ENCODE measurements around the gene INHA.

Gene INHA, protein sequence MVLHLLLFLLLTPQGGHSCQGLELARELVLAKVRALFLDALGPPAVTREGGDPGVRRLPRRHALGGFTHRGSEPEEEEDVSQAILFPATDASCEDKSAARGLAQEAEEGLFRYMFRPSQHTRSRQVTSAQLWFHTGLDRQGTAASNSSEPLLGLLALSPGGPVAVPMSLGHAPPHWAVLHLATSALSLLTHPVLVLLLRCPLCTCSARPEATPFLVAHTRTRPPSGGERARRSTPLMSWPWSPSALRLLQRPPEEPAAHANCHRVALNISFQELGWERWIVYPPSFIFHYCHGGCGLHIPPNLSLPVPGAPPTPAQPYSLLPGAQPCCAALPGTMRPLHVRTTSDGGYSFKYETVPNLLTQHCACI

DNA sequence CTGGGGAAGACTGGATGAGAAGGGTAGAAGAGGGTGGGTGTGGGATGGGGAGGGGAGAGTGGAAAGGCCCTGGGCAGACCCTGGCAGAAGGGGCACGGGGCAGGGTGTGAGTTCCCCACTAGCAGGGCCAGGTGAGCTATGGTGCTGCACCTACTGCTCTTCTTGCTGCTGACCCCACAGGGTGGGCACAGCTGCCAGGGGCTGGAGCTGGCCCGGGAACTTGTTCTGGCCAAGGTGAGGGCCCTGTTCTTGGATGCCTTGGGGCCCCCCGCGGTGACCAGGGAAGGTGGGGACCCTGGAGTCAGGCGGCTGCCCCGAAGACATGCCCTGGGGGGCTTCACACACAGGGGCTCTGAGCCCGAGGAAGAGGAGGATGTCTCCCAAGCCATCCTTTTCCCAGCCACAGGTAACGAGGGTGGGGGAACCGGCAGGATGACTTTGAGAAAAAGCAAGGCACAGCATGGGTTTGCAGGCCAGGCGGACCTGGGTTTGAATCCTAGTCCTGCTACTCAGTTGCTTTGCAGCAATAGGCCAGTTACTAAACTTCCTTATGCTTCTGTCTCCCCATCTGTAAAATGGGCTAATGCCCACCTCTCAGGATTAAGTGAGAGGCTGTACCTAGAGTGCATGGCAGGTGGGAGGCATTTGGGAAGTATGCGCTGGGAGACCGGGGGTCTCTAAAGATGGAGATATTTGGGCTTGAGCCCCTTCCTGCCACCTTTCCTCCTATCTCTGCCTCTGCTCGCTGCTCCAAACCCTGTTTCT is at the start of gene INHA:
TSS of gene INHA (plus strand) at position 74 of the 765 bp plus-strand sequence. CDS start at position 139, 65 bp downstream.
- no peak for DNase-seq (ENCODE audit: low read depth in 2 of 3, low spot score in 2 of 3)

DNA sequence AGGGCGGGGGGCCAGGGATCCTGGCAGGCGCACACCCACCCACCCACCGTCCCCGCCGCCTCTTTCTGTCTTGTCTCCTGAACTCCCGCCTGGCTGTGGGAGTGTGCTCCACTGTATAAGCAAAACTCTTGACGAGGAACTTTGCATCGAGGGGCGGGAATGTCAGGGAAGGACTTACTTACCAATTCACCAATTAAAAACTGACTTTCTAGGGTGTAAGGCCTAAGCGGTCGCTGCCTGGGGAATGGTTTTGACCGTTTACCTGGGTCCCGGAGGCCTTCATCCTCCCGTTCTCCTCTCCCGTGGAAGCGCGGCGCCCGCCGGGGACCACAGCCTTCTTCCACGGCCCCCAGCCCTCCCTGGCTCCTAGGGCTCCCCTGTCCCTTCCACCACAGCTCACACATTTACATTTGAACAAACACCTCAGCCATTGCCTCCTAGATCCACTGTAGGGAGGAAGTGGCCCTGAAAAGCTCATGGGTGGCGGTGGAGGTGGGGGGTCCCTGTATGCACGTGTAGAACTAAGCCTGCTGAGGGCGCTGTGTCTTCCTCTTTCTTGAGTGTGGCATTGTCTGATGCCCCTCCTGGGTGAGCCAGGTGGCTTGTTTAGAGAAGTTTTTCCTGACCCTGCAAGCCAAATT is 49.0 kb upstream of the INHA start:
- DNase-seq (ENCODE audit: low read depth in 2 of 3, low spot score in 2 of 3): no peak

DNA sequence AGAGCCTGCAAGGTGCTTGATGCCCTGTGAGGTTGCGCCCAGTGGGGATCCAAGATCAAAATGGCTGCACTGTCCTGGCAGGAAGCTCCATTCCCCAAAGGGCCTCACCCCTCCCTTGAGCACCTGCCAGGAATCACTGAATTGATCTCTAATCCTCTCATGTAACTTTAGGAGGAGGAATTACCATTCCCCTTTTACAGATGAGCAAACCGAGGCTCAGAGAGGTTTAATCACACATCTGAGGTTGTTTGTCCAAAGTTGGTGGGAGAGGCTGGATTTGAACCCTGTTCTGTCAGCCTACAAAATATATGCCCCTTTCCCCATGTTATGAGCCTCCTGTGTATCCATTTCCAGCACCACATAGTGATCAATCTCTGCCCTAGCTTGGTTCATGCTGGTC is 47.3 kb upstream of the INHA start:
- DNase-seq (ENCODE audit: low read depth in 2 of 3, low spot score in 2 of 3): no peak

DNA sequence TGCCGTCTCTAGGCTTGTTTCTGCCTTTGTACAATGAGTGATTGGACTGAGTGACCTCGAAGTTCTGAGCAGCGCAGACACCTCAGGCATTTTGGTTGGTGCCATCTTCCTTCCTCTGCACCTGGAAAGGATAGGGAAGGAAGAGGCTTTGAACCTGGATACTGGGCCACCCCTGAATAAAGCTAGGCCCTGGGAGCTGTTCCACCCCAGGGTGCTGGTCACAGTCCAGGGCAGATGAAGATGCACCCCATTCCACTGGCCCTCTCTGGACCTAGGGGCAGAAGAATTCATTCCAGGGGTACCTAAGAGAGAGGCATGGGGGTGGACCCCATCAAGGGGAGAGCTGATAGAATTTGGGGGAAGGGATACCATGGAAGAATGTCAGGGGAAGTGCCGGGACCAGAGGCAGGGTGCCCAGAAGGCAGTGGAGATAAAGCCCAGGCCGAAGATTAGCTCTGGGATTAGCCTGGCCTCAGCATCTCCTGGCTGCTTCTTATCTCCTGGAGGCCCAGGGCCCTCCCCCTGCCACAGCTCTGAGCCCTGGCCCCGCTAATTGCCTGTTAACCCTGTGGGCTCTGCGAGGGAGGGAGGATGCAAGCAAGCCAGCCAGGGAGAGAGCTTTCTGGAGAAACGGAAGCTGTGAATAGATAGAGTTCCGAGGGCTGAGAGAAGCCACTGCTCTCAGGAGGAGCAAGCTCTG is 46.4 kb upstream of the INHA start:
- DNase-seq (ENCODE audit: low read depth in 2 of 3, low spot score in 2 of 3): no peak

DNA sequence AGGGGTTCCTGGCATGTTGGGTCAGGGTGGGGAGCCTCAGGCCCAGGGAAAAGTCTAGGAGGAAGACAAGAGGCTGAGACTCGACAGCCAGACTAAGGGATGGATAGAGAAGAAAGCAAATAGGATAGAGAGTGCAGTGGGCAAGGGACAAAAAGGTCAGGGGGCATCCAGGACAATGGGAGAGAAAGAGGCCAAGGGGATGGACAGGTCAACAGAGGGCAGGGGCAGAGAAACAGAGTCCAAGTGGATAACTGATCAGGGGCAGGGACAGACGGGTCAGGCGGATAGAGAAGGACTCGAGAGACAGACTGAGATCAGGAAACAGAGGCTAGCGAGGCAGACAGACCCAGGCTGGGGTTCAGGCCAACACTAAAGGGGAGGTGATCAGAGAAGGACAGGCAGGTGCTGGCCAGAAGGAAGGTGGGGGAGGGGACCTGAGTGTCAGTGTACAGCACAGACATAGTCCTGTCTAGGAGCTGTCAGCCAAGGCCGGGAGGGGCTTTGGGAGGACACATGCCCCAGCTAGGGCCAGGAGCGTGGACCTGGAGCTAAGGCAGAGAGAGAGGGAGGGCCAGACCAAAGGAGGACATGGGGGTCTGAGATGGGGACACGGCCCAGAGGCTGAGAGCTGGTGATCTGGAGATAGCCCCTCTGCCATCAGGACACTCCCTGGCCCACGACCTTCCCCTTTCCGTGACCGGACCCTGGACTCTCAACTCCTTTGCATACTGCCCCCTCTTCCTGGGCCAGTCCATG is 45.6 kb upstream of the INHA start:
- no peak for DNase-seq (ENCODE audit: low read depth in 2 of 3, low spot score in 2 of 3)

DNA sequence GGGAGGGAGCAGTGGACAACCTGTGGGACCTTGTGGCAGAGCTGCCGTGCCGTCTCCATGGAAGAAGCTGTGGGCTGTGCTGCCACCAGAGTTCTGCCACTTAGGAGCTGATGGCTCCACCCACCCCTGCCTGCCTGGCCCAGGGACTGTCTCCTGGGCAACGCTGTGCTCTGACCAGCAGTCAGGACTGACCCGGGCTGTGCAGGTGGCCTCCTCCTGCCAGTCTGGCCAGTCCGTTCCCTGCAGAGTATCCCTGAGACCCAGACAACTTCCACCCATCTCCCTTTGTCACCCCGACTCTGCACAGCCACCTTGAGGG is 45.1 kb upstream of the INHA start:
- no peak for DNase-seq (ENCODE audit: low read depth in 2 of 3, low spot score in 2 of 3)

DNA sequence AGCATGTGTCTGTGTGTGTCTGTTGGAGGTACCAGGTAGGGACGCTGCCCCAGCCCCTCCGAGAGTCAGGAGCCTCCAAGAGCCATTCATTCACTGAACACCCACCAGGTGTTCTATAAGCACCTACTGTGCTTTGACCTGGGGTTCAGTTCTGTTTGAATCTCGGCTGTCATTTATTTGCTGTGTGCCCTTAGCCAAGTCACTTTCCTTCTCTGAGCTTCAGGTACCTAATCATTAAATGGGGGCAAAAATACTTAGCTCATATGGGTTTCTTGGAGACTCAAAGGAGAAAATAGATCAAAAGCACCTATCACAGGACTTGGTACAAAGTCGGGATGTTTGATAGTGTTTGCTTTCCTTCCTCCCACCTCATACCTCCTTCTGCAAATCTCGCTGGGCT is 44.6 kb upstream of the INHA start:
- DNase-seq (ENCODE audit: low read depth in 2 of 3, low spot score in 2 of 3): no peak

DNA sequence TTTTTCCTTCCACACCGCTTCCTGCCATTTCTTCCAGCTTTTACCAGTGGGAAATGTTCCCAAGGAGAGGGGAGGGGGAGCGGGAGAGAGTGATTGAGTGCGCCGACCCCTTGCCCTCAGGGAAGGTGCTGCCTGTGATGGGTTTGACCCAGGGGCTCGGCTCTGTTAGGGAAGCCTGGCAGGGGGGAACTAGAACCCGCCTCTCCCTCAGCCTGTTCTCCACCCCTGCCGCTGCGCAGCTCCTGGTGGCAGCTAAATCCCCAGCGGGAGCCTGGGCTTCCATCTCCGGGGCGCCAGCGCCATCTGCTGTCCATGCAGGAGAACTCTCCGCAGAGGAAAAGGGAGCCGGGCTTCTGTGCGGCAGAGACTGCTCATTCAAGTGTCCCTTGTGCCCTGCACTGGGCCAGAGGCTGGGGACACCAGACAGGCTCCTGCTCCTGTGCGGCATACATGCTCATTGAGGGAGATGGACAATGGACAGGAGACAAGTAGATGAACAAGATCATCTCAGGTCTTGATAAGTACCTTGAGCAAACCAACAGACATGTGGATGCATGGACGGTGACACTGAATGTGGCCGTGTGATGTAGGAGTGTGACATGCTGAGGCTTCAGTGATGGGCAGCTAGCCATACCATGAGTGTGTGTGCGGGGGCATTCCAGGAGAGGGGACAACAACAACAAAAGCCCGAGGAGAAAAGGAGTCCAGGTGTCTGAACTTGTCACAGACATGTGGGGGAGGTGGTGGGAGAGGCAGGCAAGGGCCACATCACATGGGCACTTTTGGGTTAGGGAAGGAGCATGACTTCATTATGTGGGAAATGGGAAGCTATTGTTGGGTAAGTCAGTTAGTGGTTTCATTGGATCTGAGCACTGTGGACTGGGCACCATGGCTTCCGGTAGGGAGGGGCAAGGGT is 41.8 kb upstream of the INHA start:
- DNase-seq (ENCODE audit: low read depth in 2 of 3, low spot score in 2 of 3): peak; percentile 54 to 81 (median 81)

DNA sequence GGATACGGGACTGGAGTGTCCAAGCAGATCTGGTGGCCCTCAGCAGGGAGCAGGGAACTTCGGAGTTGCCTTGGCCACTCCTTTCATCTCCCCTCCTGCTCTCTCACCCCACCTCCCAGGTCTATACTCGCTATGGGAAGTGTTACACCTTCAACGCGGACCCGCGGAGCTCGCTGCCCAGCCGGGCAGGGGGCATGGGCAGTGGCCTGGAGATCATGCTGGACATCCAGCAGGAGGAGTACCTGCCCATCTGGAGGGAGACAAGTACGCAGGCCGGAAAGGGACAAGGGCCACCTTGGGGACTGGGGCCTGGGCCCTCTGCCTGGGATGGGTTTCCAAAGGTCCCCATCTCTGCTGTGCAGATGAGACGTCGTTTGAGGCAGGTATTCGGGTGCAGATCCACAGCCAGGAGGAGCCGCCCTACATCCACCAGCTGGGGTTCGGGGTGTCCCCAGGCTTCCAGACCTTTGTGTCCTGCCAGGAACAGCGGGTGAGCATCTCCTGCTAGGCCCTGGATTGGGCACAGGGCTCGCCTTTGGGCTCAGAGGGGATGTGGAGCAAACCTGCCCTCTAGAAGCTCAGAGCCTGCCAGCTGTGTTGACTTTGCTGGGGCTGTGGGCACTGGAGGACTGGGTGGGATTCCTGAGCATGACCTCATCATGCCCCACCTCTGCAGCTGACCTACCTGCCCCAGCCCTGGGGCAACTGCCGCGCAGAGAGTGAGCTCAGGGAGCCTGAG is 40.3 kb upstream of the INHA start:
- DNase-seq (ENCODE audit: low read depth in 2 of 3, low spot score in 2 of 3): no peak

DNA sequence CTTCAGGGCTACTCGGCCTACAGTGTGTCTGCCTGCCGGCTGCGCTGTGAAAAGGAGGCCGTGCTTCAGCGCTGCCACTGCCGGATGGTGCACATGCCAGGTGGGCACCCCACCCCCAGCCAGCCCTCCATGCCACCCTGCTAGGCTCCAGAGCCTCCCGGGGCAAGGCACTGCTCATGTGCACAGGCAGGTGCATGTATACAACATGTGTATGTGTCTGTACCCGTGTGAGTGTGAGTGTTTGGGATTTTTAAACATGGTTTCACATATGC is 39.8 kb upstream of the INHA start:
- DNase-seq (ENCODE audit: low read depth in 2 of 3, low spot score in 2 of 3): no peak

DNA sequence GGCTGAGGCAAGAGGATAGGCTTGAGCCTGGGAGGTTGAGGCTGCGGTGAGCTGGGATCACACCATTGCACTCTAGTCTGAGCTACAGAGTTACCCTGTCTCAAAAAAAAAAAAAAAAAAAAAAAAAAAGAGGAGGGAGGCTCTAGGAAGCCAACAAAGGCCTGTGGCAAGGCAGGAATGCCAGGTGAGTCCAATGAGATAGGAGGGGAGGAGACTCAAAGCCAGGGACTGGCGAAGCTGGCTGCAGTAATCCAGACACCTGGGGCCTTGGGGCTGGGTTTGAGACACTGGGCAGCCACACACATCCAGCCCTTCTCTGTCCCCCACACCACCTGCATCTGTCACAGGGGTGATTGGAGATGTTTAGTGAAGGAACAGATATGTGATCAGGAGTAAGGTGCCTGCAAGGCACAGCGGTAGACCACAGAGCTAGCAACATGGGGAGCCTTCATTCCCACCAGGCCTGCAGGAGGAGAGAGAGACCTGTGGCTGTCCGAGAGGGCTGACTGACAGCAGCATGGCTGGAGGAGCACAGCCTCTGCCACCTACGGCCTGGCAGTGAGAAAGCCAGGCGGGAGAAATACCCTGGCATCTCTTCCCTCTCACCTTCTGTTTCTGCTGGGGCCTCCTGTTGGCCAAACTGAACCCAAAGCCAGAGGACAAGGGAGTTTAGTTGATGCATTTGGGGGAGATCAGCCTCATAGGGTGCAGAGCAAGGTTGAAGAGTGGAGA is 38.0 kb upstream of the INHA start:
- DNase-seq (ENCODE audit: low read depth in 2 of 3, low spot score in 2 of 3): no peak

DNA sequence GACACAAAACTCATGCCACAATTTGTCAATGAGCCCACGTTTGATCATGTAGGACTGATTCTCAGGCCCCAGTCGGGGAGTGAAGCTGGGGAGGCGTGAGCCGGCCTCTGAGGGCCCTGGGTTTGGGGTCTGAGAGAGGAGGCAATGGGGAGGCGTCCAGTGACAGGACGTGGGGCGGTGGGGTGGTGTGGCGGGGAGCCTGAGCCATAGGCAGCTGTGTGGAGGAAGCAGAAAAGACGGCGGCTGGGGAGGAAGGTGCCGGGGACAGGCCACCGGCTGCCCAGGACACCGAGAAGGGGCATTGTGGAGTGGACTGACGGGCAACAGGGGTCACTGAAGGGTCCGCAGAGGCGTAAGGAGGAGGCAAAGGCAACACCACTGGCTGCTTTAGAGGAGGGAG is 35.7 kb upstream of the INHA start:
- no peak for DNase-seq (ENCODE audit: low read depth in 2 of 3, low spot score in 2 of 3)

DNA sequence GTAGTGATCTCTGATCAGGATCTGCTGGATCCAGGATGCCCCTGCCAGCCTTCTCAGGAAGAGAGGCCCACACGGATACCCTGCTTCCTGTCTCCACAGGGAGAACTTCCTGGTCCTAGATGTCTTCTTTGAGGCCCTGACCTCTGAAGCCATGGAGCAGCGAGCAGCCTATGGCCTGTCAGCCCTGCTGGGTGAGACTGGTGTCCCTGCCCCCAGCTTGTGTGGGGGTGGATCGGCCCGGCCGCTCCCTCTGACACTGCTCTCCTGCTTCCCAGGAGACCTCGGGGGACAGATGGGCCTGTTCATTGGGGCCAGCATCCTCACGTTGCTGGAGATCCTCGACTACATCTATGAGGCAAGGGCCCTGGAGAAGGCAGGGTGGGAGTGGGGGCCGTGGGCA is 35.1 kb upstream of the INHA start:
- DNase-seq (ENCODE audit: low read depth in 2 of 3, low spot score in 2 of 3): no peak

DNA sequence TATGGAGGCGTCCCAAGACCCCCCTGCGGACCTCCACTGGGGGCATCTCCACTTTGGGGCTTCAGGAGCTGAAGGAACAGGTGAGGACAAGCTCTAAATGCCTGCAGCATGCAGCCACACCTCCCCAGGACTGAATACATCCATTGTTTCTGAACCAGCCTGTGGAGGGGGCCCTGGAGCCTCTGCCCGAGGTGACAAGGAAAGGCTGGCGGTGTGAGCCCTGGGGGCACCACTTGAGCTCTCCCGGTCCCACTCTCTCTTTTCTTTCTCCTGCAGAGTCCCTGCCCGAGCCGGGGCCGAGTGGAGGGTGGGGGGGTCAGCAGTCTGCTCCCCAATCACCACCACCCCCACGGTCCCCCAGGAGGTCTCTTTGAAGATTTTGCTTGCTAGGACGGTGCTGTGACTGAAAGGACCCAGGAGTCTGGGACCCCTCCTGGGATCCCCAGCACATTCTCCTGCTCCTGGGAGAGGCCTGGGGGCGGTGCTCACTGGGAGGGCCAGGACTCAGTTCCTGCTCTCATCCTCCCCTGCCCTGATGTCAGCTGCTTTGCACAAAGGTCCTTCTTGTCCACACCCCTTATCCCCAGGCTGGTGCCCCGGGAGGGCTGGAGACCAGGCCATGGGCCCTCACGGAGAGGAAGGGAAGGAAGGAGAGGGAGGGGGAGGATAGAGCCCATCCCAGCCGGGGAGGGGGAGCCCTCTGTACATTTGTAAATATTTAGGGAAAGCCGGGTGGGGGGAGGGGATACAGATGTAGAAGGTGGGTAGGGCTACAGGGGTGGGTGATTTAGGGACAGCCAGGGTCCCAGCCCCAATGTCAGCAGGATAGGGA is 34.2 kb upstream of the INHA start:
- DNase-seq (ENCODE audit: low read depth in 2 of 3, low spot score in 2 of 3): no peak

DNA sequence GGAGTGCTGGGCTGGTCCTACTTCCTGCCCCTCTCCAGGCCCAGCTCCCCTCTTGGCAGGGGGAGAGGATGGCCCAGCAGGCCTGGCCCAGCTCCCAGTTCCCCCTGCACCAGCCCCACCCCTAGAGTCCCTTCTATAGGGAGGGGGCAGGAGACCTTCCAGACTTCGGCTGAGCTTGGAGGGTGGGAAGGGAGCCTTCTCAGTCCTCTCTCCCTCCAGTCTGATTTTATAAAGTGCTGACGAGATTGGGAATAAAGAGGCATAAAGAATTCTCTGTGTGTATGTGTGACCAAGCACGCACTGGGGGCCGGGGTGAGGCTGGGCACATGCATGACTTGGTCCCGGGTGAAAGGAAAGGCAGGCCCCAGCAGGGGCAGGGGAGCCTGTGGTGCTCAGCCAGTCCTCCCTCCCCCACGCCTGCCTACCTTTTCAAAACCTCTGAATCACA is 33.6 kb upstream of the INHA start:
- no peak for DNase-seq (ENCODE audit: low read depth in 2 of 3, low spot score in 2 of 3)

DNA sequence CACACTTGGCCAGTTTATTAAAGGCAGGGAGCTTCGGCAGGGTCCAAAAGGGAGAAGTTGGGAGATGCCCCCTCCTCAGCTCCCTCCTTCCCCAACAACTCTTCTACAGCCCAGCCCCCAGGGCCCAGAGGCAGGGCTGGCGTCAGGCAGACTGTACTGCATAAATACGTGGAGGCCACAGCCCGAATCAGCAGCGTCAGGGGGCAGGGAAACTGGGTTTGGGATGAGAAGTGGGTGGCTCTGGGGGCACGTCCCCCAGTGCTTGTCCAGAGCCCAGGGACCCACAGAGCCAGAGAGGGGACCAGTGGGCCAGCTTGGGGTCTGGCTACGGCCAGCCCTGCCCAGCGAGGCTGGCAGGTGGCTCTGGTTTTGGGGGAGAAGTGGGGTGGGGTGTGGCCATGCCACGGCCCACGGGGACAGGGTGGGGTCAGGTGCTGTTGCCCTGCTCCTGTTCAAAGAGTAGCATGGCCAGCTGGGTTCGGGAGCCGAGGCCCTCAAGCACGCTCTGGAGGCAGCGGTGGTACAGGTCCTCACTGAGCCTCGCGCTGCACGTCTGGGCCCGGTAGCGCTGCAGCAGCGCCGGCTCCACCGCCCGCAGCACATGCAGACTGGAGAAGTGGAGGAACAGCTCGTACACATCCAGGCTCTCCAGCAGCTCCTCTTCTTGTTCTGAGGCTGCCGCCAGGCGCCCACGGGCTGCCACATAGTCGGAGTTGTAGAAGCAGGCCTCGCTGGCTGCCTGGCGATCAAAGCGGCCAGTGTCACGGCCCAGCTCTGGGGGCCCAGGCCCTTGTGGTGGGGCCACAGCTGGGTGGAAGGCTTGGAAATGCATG is 32.9 kb upstream of the INHA start:
- DNase-seq (ENCODE audit: low read depth in 2 of 3, low spot score in 2 of 3): no peak
